Measurements from ENCODE around the gene TMC7. TPM values are rescaled to one million over a fixed set of nuclear protein-coding genes. Genes with fewer than 3 reads are reported as not detected.
A peak's percentile ranks its signal among the peaks of the same experiment; 100 is the strongest.

TMC7 gene
- total and polyA plus RNA-seq, 4 experiments from 2014 or later, result not detected

DNA sequence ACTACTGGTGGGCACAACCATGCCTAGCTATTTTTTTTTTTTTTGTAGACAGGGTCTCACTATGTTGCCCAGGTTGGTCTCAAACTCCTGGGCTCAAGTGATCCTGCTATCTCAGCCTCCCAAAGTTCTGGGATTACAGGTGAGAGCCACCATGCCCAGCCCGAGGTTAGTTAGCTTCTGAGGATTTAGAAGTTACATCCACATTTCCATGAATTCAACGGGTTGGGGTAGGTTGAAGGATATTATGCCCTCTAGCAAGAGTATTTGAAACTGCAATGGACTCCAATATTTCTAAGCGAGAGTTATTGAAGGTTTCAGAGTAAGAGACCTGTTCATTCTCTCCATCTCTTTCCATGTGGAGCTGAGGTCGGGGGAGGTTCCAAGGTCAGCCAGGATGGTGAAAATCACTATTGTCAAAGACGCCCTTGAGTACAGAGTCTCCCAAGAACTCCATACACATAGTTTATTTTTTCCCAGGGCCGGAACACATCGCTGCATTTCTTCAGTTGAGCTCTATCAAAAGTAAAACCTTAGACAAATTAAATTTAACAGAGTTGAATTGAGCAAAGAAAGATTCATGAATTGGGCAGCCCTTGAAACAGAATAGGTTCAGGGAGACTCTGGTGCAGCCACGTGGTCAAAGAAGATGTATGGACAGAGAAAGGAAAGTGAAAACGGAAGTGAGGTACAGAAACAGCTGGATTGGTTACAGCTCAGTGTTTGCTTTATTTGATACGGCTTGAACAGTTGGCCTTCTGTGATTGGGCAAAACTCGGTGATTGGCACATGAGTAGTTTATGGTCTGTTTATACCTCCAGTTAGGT, 111.0 kb downstream of the TMC7 start:
- Histone ChIP-seq H3K4me1 (ENCODE audit: insufficient read depth, low read length) (no peaks in the 10 kb centered on the region), H3K27me3 (ENCODE audit: insufficient read depth, low read length) (no peaks in the 10 kb centered on the region), H3K36me3 (ENCODE audit: insufficient read depth, low read length) (no peaks in the 10 kb centered on the region), H3K27ac (ENCODE audit: low read depth, low read length) (no peak overlapping the region), H3K4me3 (ENCODE audit: low read length in 2 of 2) (no peak overlapping the region), H3K9me3 (ENCODE audit: control insufficient read depth in 1 of 2, low read length in 2 of 2) (no peaks in the 10 kb centered on the region)
- DNase-seq, result no peak
- Mint-ChIP-seq H3K9me3 (peaks cover 0 to 7% (median 4%) of the 10 kb centered on the region in 8 donors), H3K4me3 (no peak overlapping the region), H3K4me1 (peaks cover 0 to 5% (median 3%) of the 10 kb centered on the region in 4 donors), H3K27ac (peak overlapping the region in 1 of 7 donors; percentile 8), H3K27me3 (peaks cover 2 to 8% of the 10 kb centered on the region in 2 donors), H3K36me3 (peaks cover 0 to 3% of the 10 kb centered on the region in 2 donors)
- CTCF ChIA-PET (ENCODE audit: partially characterized antibody), result interaction anchor here (0.8 to 2.0 kb wide), 4 partner anchors 9 to 408 kb away, joined by 3 to 12 read pairs (median 4); no protein-coding TSS in a partner anchor
- intact Hi-C loops (cut with micrococcal nuclease), result no loop called here
- POLR2A ChIA-PET (ENCODE audit: partially characterized antibody), result no interaction called here

DNA sequence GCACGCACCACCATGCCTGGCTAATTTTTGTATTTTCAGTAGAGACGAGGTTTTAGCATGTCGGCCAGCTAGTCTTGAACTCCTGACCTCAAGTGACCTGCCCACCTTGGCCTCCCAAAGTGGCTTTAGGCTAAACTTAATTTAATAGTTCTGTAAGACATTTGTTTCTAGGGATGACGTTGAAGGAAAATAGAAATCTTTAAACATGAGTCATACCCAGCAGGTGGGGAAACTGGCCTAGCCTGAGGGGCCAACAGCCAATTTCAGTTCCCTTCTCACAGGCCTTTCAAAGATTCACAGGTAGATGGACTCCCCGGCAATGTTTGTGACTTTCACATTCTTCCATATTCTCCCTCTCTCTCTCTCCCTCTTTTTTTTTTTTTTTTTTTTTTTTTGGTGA, 111.9 kb downstream of the TMC7 start:
- no peak for DNase-seq
- no peak overlapping the region for H3K27ac ChIP-seq (ENCODE audit: low read depth, low read length)
- H3K36me3 ChIP-seq (ENCODE audit: insufficient read depth, low read length), result no peaks in the 10 kb centered on the region
- no peaks in the 10 kb centered on the region for H3K4me1 ChIP-seq (ENCODE audit: insufficient read depth, low read length)
- Mint-ChIP-seq H3K27ac (no peak overlapping the region), H3K4me1 (peaks cover 0 to 5% (median 3%) of the 10 kb centered on the region in 4 donors), H3K9me3 (peaks cover 0 to 9% (median 5%) of the 10 kb centered on the region in 8 donors), H3K4me3 (no peak overlapping the region), H3K27me3 (peaks cover 2 to 8% of the 10 kb centered on the region in 2 donors), H3K36me3 (peaks cover 0 to 3% of the 10 kb centered on the region in 2 donors)
- H3K4me3 ChIP-seq (ENCODE audit: low read length in 2 of 2), result no peak overlapping the region
- no peaks in the 10 kb centered on the region for H3K27me3 ChIP-seq (ENCODE audit: insufficient read depth, low read length)
- ChIA-PET CTCF (ENCODE audit: partially characterized antibody) (interaction anchor here (0.8 to 2.0 kb wide), 3 partner anchors 10 to 407 kb away, joined by 3 to 12 read pairs (median 6); no protein-coding TSS in a partner anchor), POLR2A (ENCODE audit: partially characterized antibody) (no interaction called here)
- intact Hi-C loops (cut with micrococcal nuclease), result no loop called here
- no peaks in the 10 kb centered on the region for H3K9me3 ChIP-seq (ENCODE audit: control insufficient read depth in 1 of 2, low read length in 2 of 2)

DNA sequence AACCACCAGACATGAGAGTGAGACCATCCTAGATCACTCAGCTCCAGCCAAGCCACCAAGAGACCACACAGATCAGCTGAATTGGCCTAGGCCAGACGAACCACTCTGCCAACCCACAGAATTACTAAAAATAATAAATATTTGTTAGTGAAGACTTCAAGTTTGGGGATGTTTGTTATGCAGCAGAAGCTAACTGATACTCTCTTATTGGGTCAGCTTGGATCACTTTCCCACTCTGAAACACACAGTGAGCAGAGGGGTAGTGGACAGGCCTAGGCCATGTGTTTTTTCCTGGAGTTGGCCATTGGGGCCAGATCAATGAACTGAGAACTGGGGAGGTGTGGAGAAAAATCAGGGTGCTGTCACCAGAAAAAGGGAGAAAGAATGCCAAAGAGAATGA, 114.4 kb downstream of the TMC7 start:
- no peaks in the 10 kb centered on the region for H3K36me3 ChIP-seq (ENCODE audit: insufficient read depth, low read length)
- H3K27me3 ChIP-seq (ENCODE audit: insufficient read depth, low read length), result no peaks in the 10 kb centered on the region
- H3K27ac Mint-ChIP-seq, result no peak overlapping the region
- H3K4me3 ChIP-seq (ENCODE audit: low read length in 2 of 2), result no peak overlapping the region
- ChIA-PET POLR2A (ENCODE audit: partially characterized antibody) (no interaction called here), CTCF (ENCODE audit: partially characterized antibody) (no interaction called here)
- H3K4me1 ChIP-seq (ENCODE audit: insufficient read depth, low read length), result no peaks in the 10 kb centered on the region
- H3K4me3 Mint-ChIP-seq, result no peak overlapping the region
- no peaks in the 10 kb centered on the region for H3K9me3 ChIP-seq (ENCODE audit: control insufficient read depth in 1 of 2, low read length in 2 of 2)
- H3K27ac ChIP-seq (ENCODE audit: low read depth, low read length), result no peak overlapping the region
- H3K9me3 Mint-ChIP-seq, result peaks cover 0 to 7% (median 4%) of the 10 kb centered on the region in 8 donors
- H3K27me3 Mint-ChIP-seq, result peaks cover 2 to 7% of the 10 kb centered on the region in 2 donors
- H3K4me1 Mint-ChIP-seq, result peaks cover 0 to 5% (median 3%) of the 10 kb centered on the region in 4 donors
- H3K36me3 Mint-ChIP-seq, result peaks cover 0 to 3% of the 10 kb centered on the region in 2 donors
- DNase-seq, result no peak
- intact Hi-C loops (cut with micrococcal nuclease), result no loop called here

DNA sequence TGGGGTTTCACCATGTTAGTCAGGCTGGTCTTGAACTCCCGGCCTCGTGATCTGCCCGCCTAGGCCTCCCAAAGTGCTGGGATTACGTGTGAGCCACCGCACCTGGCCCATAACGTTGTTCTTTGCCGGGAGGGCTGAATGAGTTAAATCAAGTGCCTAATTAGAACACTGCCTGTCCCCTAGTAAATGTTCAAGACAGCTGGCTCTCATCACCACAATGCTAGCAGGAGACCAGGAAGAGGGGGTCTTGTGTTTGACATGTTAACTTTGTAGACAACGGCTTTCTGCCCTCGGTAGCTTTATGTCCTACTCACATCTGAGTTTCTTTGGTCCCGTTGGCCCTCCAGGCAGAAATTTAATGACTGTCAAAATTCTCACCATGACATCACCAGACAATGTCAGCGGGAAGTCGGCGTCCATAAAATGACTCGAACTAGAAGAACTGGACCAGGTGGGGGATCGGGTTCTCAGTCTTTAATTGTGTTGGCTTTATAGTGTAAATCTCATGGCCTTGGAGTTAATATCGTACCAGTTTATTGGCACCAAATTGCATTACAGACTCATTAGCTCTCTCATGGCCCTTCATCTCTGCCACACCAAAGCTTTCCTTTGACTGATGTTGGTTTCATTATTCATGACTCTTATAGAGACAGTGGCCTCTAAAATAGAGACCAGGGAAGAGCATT, 118.6 kb downstream of the TMC7 start:
- Mint-ChIP-seq H3K27me3 (peaks cover 1 to 2% of the 10 kb centered on the region in 2 donors), H3K4me1 (no peaks in the 10 kb centered on the region), H3K4me3 (no peak overlapping the region), H3K27ac (no peak overlapping the region), H3K36me3 (peaks cover 0 to 3% of the 10 kb centered on the region in 2 donors), H3K9me3 (peaks cover 0 to 7% (median 4%) of the 10 kb centered on the region in 8 donors)
- H3K27ac ChIP-seq (ENCODE audit: low read depth, low read length), result no peak overlapping the region
- H3K4me3 ChIP-seq (ENCODE audit: low read length in 2 of 2), result no peak overlapping the region
- ChIA-PET POLR2A (ENCODE audit: partially characterized antibody) (no interaction called here), CTCF (ENCODE audit: partially characterized antibody) (no interaction called here)
- H3K9me3 ChIP-seq (ENCODE audit: control insufficient read depth in 1 of 2, low read length in 2 of 2), result no peaks in the 10 kb centered on the region
- intact Hi-C loops (cut with micrococcal nuclease), result no loop called here
- H3K4me1 ChIP-seq (ENCODE audit: insufficient read depth, low read length), result no peaks in the 10 kb centered on the region
- DNase-seq, result no peak
- H3K36me3 ChIP-seq (ENCODE audit: insufficient read depth, low read length), result no peaks in the 10 kb centered on the region
- no peaks in the 10 kb centered on the region for H3K27me3 ChIP-seq (ENCODE audit: insufficient read depth, low read length)

DNA sequence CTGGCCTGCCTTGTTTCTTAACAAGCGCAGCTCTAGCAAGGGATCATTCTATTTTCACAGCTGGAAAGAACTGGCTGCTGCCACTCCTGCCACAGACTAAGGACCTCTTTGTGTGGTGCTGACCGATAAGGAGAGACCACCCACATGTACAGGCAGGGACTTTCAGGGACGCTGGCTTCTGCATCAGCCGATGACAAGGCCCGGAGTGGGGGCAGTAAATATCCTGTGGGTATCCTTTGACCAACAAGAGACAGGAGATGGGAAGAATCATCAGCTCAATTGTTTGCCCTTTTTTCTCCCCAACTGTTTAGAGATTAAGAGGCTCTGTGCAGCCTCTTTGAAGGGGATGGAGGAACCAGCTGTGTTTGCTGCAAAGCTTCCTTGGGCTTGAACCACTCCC, 120.9 kb downstream of the TMC7 start:
- ChIA-PET POLR2A (ENCODE audit: partially characterized antibody) (no interaction called here), CTCF (ENCODE audit: partially characterized antibody) (no interaction called here)
- Histone ChIP-seq H3K4me1 (ENCODE audit: insufficient read depth, low read length) (no peaks in the 10 kb centered on the region), H3K4me3 (ENCODE audit: low read length in 2 of 2) (no peak overlapping the region), H3K27me3 (ENCODE audit: insufficient read depth, low read length) (no peaks in the 10 kb centered on the region), H3K9me3 (ENCODE audit: control insufficient read depth in 1 of 2, low read length in 2 of 2) (no peaks in the 10 kb centered on the region), H3K36me3 (ENCODE audit: insufficient read depth, low read length) (no peaks in the 10 kb centered on the region), H3K27ac (ENCODE audit: low read depth, low read length) (no peak overlapping the region)
- no peaks in the 10 kb centered on the region for H3K4me1 Mint-ChIP-seq
- no peak overlapping the region for H3K4me3 Mint-ChIP-seq
- intact Hi-C loops (cut with micrococcal nuclease), result no loop called here
- H3K9me3 Mint-ChIP-seq, result peaks cover 0 to 2% (median 0%) of the 10 kb centered on the region in 8 donors
- H3K27me3 Mint-ChIP-seq, result peaks cover 1% of the 10 kb centered on the region in 2 donors
- no peak overlapping the region for H3K27ac Mint-ChIP-seq
- no peaks in the 10 kb centered on the region for H3K36me3 Mint-ChIP-seq
- no peak for DNase-seq

DNA sequence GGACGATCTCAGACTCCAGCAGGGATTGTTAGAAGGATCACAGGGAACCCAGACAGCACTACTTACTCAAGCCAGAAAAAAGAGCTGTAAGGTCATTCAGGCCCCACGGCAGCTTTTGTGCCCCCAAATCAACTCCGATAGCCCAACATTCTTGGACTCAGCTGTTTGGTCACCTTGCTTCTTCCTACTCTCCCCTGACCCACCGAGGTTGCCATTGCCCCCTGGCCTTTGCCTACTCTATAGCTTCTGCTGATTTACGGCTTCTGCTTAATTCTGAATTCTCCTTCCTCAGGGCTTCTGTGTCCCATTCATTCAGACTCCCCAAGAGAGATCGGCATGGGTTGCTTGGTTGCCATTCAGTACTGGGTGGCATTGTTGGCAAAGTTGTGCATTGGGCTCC, 121.4 kb downstream of the TMC7 start:
- intact Hi-C loops (cut with micrococcal nuclease), result no loop called here

DNA sequence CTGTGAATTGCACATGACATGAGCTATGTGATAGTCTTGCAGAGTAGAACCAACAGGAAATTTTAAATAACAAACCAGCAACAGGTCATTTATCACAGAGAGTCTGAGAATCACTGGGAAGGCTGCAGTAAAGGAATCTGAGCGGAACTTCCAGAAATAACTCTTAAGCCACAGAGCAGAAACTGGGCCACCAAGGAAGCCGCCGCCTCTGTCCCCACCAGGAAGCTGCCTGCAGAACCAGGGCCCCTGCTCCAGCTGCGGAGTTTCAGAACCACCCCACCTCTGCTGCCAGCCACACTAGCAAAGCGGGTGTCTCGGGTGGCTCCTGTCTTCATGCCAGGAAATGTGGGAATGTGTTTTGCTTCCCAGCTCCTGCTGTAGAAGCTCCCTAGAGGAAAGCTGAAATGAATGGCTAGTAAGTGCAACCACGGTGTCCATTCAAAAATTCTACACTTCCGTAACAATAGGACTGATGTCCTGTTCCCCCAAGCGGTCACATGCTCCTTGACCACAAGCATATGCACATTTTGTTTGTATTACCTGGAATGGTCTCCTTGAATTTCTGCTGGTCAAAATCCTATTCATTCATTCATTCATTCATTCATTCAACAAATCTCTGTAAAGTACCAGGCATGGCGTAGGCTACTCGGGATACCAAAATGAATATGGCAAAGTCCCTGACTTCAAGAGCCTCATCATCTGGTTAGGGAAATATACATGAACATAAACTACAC, 122.3 kb downstream of the TMC7 start:
- Histone ChIP-seq H3K27ac (ENCODE audit: low read depth, low read length) (no peak overlapping the region), H3K27me3 (ENCODE audit: insufficient read depth, low read length) (no peaks in the 10 kb centered on the region), H3K9me3 (ENCODE audit: control insufficient read depth in 1 of 2, low read length in 2 of 2) (no peaks in the 10 kb centered on the region), H3K4me1 (ENCODE audit: insufficient read depth, low read length) (no peaks in the 10 kb centered on the region), H3K4me3 (ENCODE audit: low read length in 2 of 2) (no peak overlapping the region), H3K36me3 (ENCODE audit: insufficient read depth, low read length) (no peaks in the 10 kb centered on the region)
- no peaks in the 10 kb centered on the region for H3K9me3 Mint-ChIP-seq
- H3K27ac Mint-ChIP-seq, result no peak overlapping the region
- no peaks in the 10 kb centered on the region for H3K4me1 Mint-ChIP-seq
- no peak for DNase-seq
- H3K27me3 Mint-ChIP-seq, result peaks cover 1 to 4% of the 10 kb centered on the region in 2 donors
- no peak overlapping the region for H3K4me3 Mint-ChIP-seq
- intact Hi-C loops (cut with micrococcal nuclease), result no loop called here
- CTCF ChIA-PET (ENCODE audit: partially characterized antibody), result interaction anchor here (1.1 kb wide), 1 partner anchor 20 kb away, joined by 4 read pairs; no protein-coding TSS in a partner anchor
- no peaks in the 10 kb centered on the region for H3K36me3 Mint-ChIP-seq
- POLR2A ChIA-PET (ENCODE audit: partially characterized antibody), result no interaction called here

More for the DNA sequence above, 121.4 kb downstream of the TMC7 start:
- Histone ChIP-seq H3K36me3 (ENCODE audit: insufficient read depth, low read length) (no peaks in the 10 kb centered on the region), H3K4me3 (ENCODE audit: low read length in 2 of 2) (no peak overlapping the region), H3K27ac (ENCODE audit: low read depth, low read length) (no peak overlapping the region), H3K27me3 (ENCODE audit: insufficient read depth, low read length) (no peaks in the 10 kb centered on the region), H3K4me1 (ENCODE audit: insufficient read depth, low read length) (no peaks in the 10 kb centered on the region), H3K9me3 (ENCODE audit: control insufficient read depth in 1 of 2, low read length in 2 of 2) (no peaks in the 10 kb centered on the region)
- no peak overlapping the region for H3K27ac Mint-ChIP-seq
- ChIA-PET POLR2A (ENCODE audit: partially characterized antibody) (no interaction called here), CTCF (ENCODE audit: partially characterized antibody) (no interaction called here)
- H3K9me3 Mint-ChIP-seq, result no peaks in the 10 kb centered on the region
- DNase-seq, result no peak
- H3K4me3 Mint-ChIP-seq, result no peak overlapping the region
- no peaks in the 10 kb centered on the region for H3K4me1 Mint-ChIP-seq
- no peaks in the 10 kb centered on the region for H3K36me3 Mint-ChIP-seq
- H3K27me3 Mint-ChIP-seq, result peaks cover 1 to 4% of the 10 kb centered on the region in 2 donors

All from CD4-positive, alpha-beta memory T cell (primary cell).